Mesendoderm (in vitro differentiated cells): Measurements from ENCODE around the gene COL19A1.
A peak's percentile ranks its signal among the peaks of the same experiment; 100 is the strongest.

Experiments
- DNase-seq: peaks from one replicate; pipeline ENCODE4 v3.0.0; 2013
- H2AK5ac ChIP-seq: 2 replicates; pipeline ENCODE4 v1.6.1; 2013; ENCODE audit warnings: low read length, inconsistent platforms
- H2BK120ac ChIP-seq: 2 replicates; pipeline ENCODE4 v1.6.1; 2013; ENCODE audit warnings: low read depth, mild to moderate bottlenecking, low read length, moderate library complexity, mixed read lengths
- H2BK15ac ChIP-seq: replicated peaks from 2 replicates; pipeline ENCODE4 v1.6.1; 2013; ENCODE audit warnings: low read depth, mild to moderate bottlenecking, moderate library complexity
- H2BK5ac ChIP-seq: 2 replicates; pipeline ENCODE4 v1.6.1; 2013; ENCODE audit warnings: low read length, inconsistent platforms
- H3K18ac ChIP-seq: 2 replicates; pipeline ENCODE4 v1.6.1; 2013; ENCODE audit warnings: mild to moderate bottlenecking, low read length, mixed read lengths
- H3K23ac ChIP-seq: one replicate; pipeline ENCODE4 v1.6.1; 2013; ENCODE audit warnings: low read length
- H3K27ac ChIP-seq: 2 replicates; pipeline ENCODE4 v1.5.1; 2013; ENCODE audit warnings: low read depth, mild to moderate bottlenecking, inconsistent platforms, low read length, moderate library complexity
- H3K27me3 ChIP-seq: 2 replicates; pipeline ENCODE4 v1.6.1; 2013; ENCODE audit warnings: low read length, control low read depth, mild to moderate bottlenecking, inconsistent platforms; ENCODE audit not compliant: insufficient read depth, poor library complexity
- H3K36me3 ChIP-seq: 2 replicates; pipeline ENCODE4 v1.6.1; 2013; ENCODE audit warnings: low read length, inconsistent platforms; ENCODE audit not compliant: control insufficient read depth, insufficient read depth
- H3K4ac ChIP-seq: one replicate; pipeline ENCODE4 v1.6.1; 2013; ENCODE audit warnings: low read depth, mild to moderate bottlenecking, low read length, moderate library complexity
- H3K4me1 ChIP-seq: 2 replicates; pipeline ENCODE4 v1.6.1; 2013; ENCODE audit warnings: low read depth, low read length, inconsistent platforms; ENCODE audit not compliant: control insufficient read depth
- H3K4me2 ChIP-seq: 2 replicates; pipeline ENCODE4 v1.6.1; 2013; ENCODE audit warnings: low read length
- H3K4me3 ChIP-seq: 2 replicates; pipeline ENCODE4 v1.5.1; 2013; ENCODE audit warnings: mild to moderate bottlenecking, low read length
- H3K56ac ChIP-seq: one replicate; pipeline ENCODE4 v1.6.1; 2013; ENCODE audit warnings: low read length
- H3K79me1 ChIP-seq: 2 replicates; pipeline ENCODE4 v1.6.1; 2013; ENCODE audit warnings: low read length, inconsistent platforms
- H3K79me2 ChIP-seq: 2 replicates; pipeline ENCODE4 v1.6.1; 2013; ENCODE audit warnings: mild to moderate bottlenecking, low read length; ENCODE audit not compliant: control insufficient read depth, insufficient read depth
- H3K9ac ChIP-seq: 2 replicates; pipeline ENCODE4 v1.6.1; 2013; ENCODE audit warnings: low read length, inconsistent platforms
- H4K5ac ChIP-seq: one replicate; pipeline ENCODE4 v1.6.1; 2013; ENCODE audit warnings: low read length
- H4K8ac ChIP-seq: one replicate; pipeline ENCODE4 v1.6.1; 2013; ENCODE audit warnings: low read depth, mild to moderate bottlenecking, control low read depth, low read length, moderate library complexity
- WGBS: extraction: QIAGEN DNeasy Blood & Tissue Kit; methylation state at CpG from one replicate; pipeline ENCODE4 v1.1.7; 2013; ENCODE audit warnings: low lambda C conversion rate, missing lambda C conversion rate; ENCODE audit not compliant: insufficient coverage; ENCODE audit errors: extremely low coverage; 5-methylcytosine and 5-hydroxymethylcytosine counted together

COL19A1 gene

DNA sequence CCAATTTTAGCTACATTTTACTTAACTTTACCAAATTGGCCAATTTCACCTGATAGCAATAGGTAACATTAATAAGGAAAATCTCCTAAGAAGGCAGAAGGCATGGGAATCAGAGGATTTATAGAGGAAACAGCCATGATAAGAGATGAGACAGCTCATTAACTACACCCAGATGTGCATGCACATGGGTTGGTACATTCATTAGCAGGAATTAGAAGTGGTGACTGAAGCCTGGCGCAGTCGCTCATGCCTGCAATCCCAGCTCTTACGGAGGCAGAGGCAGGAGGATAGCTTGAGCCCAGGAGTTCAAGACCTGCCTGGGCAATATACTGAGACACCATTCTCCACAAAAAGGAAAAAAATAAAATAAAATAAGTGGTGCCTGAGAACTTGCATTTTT is 263.0 kb downstream of the COL19A1 start:
- H3K4me2 ChIP-seq, result no peak overlapping the region
- H3K4me3 ChIP-seq, result no peak overlapping the region
- H3K23ac ChIP-seq, result no peak overlapping the region
- no peak overlapping the region for H3K18ac ChIP-seq
- H2BK15ac ChIP-seq, result no peak overlapping the region
- no peak overlapping the region for H2BK120ac ChIP-seq
- no peaks in the 10 kb centered on the region for H3K4me1 ChIP-seq
- no peak overlapping the region for H3K9ac ChIP-seq
- H3K56ac ChIP-seq, result no peak overlapping the region
- H2BK5ac ChIP-seq, result no peak overlapping the region
- H3K27me3 ChIP-seq, result no peaks in the 10 kb centered on the region
- H3K36me3 ChIP-seq, result no peaks in the 10 kb centered on the region
- H3K79me1 ChIP-seq, result no peaks in the 10 kb centered on the region
- no peak overlapping the region for H4K5ac ChIP-seq
- H3K79me2 ChIP-seq, result no peaks in the 10 kb centered on the region
- no peak overlapping the region for H2AK5ac ChIP-seq
- H3K4ac ChIP-seq, result no peak overlapping the region
- WGBS, result no CpG with 5 or more reads among the region's 3 CpGs
- no peak for DNase-seq
- H4K8ac ChIP-seq, result no peak overlapping the region
- peak overlapping the region; percentile 8 for H3K27ac ChIP-seq

- Histone ChIP-seq H3K27ac (no peak overlapping the region), H3K79me2 (no peaks in the 10 kb centered on the region), H3K23ac (no peak overlapping the region), H3K79me1 (no peaks in the 10 kb centered on the region), H2BK15ac (no peak overlapping the region), H3K27me3 (no peaks in the 10 kb centered on the region), H4K8ac (no peak overlapping the region), H2BK120ac (no peak overlapping the region), H3K18ac (no peak overlapping the region), H3K9ac (no peak overlapping the region), H2AK5ac (no peak overlapping the region), H2BK5ac (no peak overlapping the region), H3K4me3 (no peak overlapping the region), H3K4ac (no peak overlapping the region), H3K4me2 (no peak overlapping the region), H3K4me1 (peaks cover 2% of the 10 kb centered on the region), H4K5ac (no peak overlapping the region), H3K36me3 (no peaks in the 10 kb centered on the region), H3K56ac (no peak overlapping the region)
- no peak for DNase-seq
- WGBS, result no CpG with 5 or more reads among the region's 1 CpG
Observed at GRCh38 chr6:70130865-70131264, 264.5 kb downstream of the COL19A1 start.

DNA sequence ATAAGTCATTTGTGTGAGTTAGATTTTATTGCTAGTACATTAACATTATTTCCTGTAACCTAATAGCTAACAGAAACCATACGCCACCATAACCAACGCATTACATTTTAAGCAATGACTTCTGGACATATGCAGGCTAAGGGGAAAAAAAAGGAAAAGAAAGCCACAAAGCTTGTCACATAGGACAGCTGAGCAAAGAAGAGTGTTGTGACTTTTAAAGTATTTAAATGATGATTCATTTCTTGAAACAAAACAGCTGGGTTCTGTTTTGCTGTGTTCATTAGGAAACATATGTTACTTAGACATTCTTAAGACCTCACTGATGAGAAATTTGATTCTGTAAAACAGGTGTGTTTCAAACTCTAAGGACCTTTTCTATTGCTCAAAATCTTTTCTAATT is 265.2 kb downstream of the COL19A1 start:
- Histone ChIP-seq H3K4ac (no peak overlapping the region), H3K56ac (no peak overlapping the region), H2BK5ac (no peak overlapping the region), H3K27me3 (no peaks in the 10 kb centered on the region), H2BK120ac (no peak overlapping the region), H3K4me2 (no peak overlapping the region), H3K4me1 (peaks cover 2% of the 10 kb centered on the region), H3K18ac (no peak overlapping the region), H4K8ac (no peak overlapping the region), H3K9ac (no peak overlapping the region), H4K5ac (no peak overlapping the region), H2AK5ac (no peak overlapping the region), H3K4me3 (no peak overlapping the region), H3K79me1 (no peaks in the 10 kb centered on the region), H3K36me3 (no peaks in the 10 kb centered on the region), H2BK15ac (no peak overlapping the region), H3K27ac (no peak overlapping the region), H3K79me2 (no peaks in the 10 kb centered on the region), H3K23ac (no peak overlapping the region)
- no peak for DNase-seq
- no CpG with 5 or more reads among the region's 2 CpGs for WGBS

DNA sequence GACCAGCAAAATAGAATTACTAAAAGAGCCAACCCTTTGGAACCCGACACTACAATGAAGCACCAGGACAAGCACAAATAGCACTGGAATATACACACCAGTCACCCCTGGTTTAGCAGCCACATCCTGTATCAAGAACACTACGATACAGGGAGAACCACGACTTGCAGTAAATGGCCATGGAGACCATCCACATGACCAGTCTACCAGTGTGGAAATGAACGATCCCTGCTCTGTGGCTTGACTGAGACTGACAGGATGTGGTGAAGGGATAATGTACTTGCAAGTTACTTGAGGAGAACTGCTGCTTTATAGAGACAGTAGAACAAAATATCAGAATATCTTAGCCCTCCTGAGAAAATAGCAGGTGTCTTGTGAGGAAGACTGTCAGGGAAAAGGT is 266.9 kb downstream of the COL19A1 start:
- Histone ChIP-seq H3K79me1 (no peaks in the 10 kb centered on the region), H3K18ac (no peak overlapping the region), H3K27me3 (no peaks in the 10 kb centered on the region), H3K79me2 (no peaks in the 10 kb centered on the region), H3K56ac (no peak overlapping the region), H2BK15ac (no peak overlapping the region), H3K4ac (no peak overlapping the region), H3K36me3 (no peaks in the 10 kb centered on the region), H4K5ac (no peak overlapping the region), H2AK5ac (no peak overlapping the region), H3K27ac (no peak overlapping the region), H3K23ac (no peak overlapping the region), H2BK5ac (no peak overlapping the region), H2BK120ac (no peak overlapping the region), H3K4me3 (no peak overlapping the region), H3K4me2 (no peak overlapping the region), H3K9ac (no peak overlapping the region), H4K8ac (no peak overlapping the region), H3K4me1 (peaks cover 2% of the 10 kb centered on the region)
- WGBS, result no CpG with 5 or more reads among the region's 4 CpGs
- DNase-seq, result no peak

DNA sequence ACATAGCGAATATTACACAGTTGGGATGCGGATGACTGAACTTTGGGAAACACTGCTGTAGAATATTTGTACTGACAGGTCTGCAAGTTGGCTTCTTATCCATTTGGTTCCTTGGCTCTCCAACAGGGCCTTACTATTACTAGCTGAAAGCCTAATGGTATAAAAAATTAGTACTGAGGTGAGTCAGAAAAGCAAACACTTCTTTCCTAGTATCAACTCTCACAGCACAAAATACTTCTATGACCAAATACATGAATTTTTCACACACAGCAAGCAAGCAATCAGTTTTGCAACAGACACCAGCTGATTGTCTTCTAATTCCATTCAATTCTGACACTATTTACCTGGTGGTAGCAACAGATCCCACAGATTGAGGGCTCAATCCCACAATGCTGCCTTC is 268.2 kb downstream of the COL19A1 start:
- Histone ChIP-seq H3K79me1 (no peaks in the 10 kb centered on the region), H3K4ac (no peak overlapping the region), H4K8ac (no peak overlapping the region), H3K27me3 (no peaks in the 10 kb centered on the region), H3K18ac (no peak overlapping the region), H3K79me2 (no peaks in the 10 kb centered on the region), H4K5ac (no peak overlapping the region), H3K23ac (no peak overlapping the region), H3K4me3 (no peak overlapping the region), H3K56ac (no peak overlapping the region), H3K27ac (no peak overlapping the region), H2BK120ac (no peak overlapping the region), H2AK5ac (no peak overlapping the region), H3K9ac (no peak overlapping the region), H2BK15ac (no peak overlapping the region), H3K4me2 (no peak overlapping the region), H3K36me3 (no peaks in the 10 kb centered on the region), H2BK5ac (no peak overlapping the region), H3K4me1 (peaks cover 2% of the 10 kb centered on the region)
- WGBS, result no CpG with 5 or more reads among the region's 2 CpGs
- no peak for DNase-seq
